Measurements from ENCODE around the gene YAP1.
"Not testable (repeated sequence)": the region's sequence is repeated elsewhere in the genome, so short reads cannot be mapped to it uniquely, and the experiment has no call there.

YAP1 gene

GRCh38 chr11:102197670-102198139 lies 87.5 kb downstream of the YAP1 start:
- H3K27ac ChIP-seq = no peak overlapping the region

GRCh38 chr11:102199673-102200072 lies 89.4 kb downstream of the YAP1 start:
- TF ChIP-seq CTCF (conservative IDR thresholded peaks at IDR 0.05) = no peak
- no peak for TF ChIP-seq ZFX (IDR thresholded peaks at IDR 0.05)
- no peak overlapping the region for H3K27ac ChIP-seq

More at GRCh38 chr11:102197670-102198139, 87.5 kb downstream of the YAP1 start:
- TF ChIP-seq ZFX (IDR thresholded peaks at IDR 0.05) (no peak), CTCF (conservative IDR thresholded peaks at IDR 0.05) (no peak)

- H3K27ac ChIP-seq = not testable (repeated sequence)
Measured at GRCh38 chr11:102200325-102200724, 90.1 kb downstream of the YAP1 start.

GRCh38 chr11:102201776-102202175 lies 91.5 kb downstream of the YAP1 start:
- TF ChIP-seq ZFX (IDR thresholded peaks at IDR 0.05) (no peak), CTCF (conservative IDR thresholded peaks at IDR 0.05) (no peak)
- no peak overlapping the region for H3K27ac ChIP-seq

GRCh38 chr11:102202972-102203371 lies 92.7 kb downstream of the YAP1 start:
- H3K27ac ChIP-seq = no peak overlapping the region
- no peak for TF ChIP-seq ZFX (IDR thresholded peaks at IDR 0.05)
- TF ChIP-seq CTCF (conservative IDR thresholded peaks at IDR 0.05) = no peak

- H3K27ac ChIP-seq = no peak overlapping the region
- TF ChIP-seq ZFX (IDR thresholded peaks at IDR 0.05) (no peak), CTCF (conservative IDR thresholded peaks at IDR 0.05) (no peak)
Measured at GRCh38 chr11:102204174-102204573, 93.9 kb downstream of the YAP1 start.

- no peak overlapping the region for H3K27ac ChIP-seq
- TF ChIP-seq ZFX (IDR thresholded peaks at IDR 0.05) (no peak), CTCF (conservative IDR thresholded peaks at IDR 0.05) (no peak)
Measured at GRCh38 chr11:102205805-102206204, 95.6 kb downstream of the YAP1 start.

- no peak overlapping the region for H3K27ac ChIP-seq
- no peak for TF ChIP-seq ZFX (IDR thresholded peaks at IDR 0.05)
- TF ChIP-seq CTCF (conservative IDR thresholded peaks at IDR 0.05) = no peak
Measured at GRCh38 chr11:102208835-102209234, 98.6 kb downstream of the YAP1 start.

Data from C4-2B (cell line).